Coronary artery (tissue), 2 donors: ENCODE data around the gene HIPK3.
"Not testable (repeated sequence)": the region's sequence is repeated elsewhere in the genome, so short reads cannot be mapped to it uniquely, and the experiment has no call there.

ENCODE experiments used
- DNase-seq: peaks from one replicate; pipeline ENCODE4 v3.0.0-alpha.2; 2017; ENCODE audit warnings: low spot score
- H3K27ac ChIP-seq, 2 donors: fragments of 200-600 bp; sonication (generic); one replicate each; pipeline ENCODE4 v1.5.1; 2016 to 2019
- H3K4me3 ChIP-seq: fragments of 200-600 bp; sonication (generic); 2 replicates; pipeline ENCODE4 v1.5.1; 2016; ENCODE audit warnings: mild to moderate bottlenecking, moderate library complexity
- CTCF ChIP-seq: fragments of 200-600 bp; sonication (generic); IDR thresholded peaks from one replicate; pipeline ENCODE4 v1.5.1; 2019; ENCODE audit warnings: antibody characterized with exemption

The HIPK3 gene

GRCh38 chr11:33362051-33362910, 105.1 kb downstream of the HIPK3 start:
- Histone ChIP-seq H3K4me3 (no peak overlapping the region), H3K27ac (no peak overlapping the region)
- no peak for DNase-seq
- peak; percentile 39 for TF ChIP-seq CTCF

- no peak for DNase-seq
- no peak overlapping the region for H3K4me3 ChIP-seq
- no peak overlapping the region for H3K27ac ChIP-seq
- no peak for TF ChIP-seq CTCF
These were observed 109.7 kb downstream of the HIPK3 start for GRCh38 chr11:33366918-33367317.

- H3K27ac ChIP-seq, DNase-seq, H3K4me3 ChIP-seq: not testable (repeated sequence)
These were observed 111.3 kb downstream of the HIPK3 start for GRCh38 chr11:33368475-33368874.

GRCh38 chr11:33368931-33369330, 111.8 kb downstream of the HIPK3 start:
- H3K27ac ChIP-seq, result no peak overlapping the region
- DNase-seq, result no peak
- no peak overlapping the region for H3K4me3 ChIP-seq
- no peak for TF ChIP-seq CTCF

- no peak for DNase-seq
- Histone ChIP-seq H3K27ac (no peak overlapping the region), H3K4me3 (no peak overlapping the region)
- TF ChIP-seq CTCF, result no peak
These were observed 116.5 kb downstream of the HIPK3 start for GRCh38 chr11:33373636-33374035.

- H3K4me3 ChIP-seq, result peak overlapping the region; percentile 70
- no peak for TF ChIP-seq CTCF
- no peak overlapping the region for H3K27ac ChIP-seq
- DNase-seq, result no peak
These were observed 118.1 kb downstream of the HIPK3 start for GRCh38 chr11:33375236-33375635.

- no peak for TF ChIP-seq CTCF
- Histone ChIP-seq H3K4me3 (peak within 1 kb of the TSS; percentile 70), H3K27ac (no peak within 1 kb of the TSS)
- DNase-seq, result no peak
These were observed 118.6 kb downstream of the HIPK3 start, which contains the start of gene KIAA1549L for GRCh38 chr11:33375688-33376311. TSS of gene KIAA1549L (plus strand) at chr11:33376108.
